MM.1S (cell line): ENCODE results near the gene KCNQ5.

Experiments
- CTCF ChIP-seq: fragments of 300-600 bp; sonication (generic); IDR thresholded peaks from 2 replicates; pipeline ENCODE4 v1.5.1; 2016; ENCODE audit warnings: antibody characterized with exemption, low read length, mixed read lengths
- EZH2 ChIP-seq: fragments of 300-600 bp; sonication (generic); optimal IDR thresholded peaks from 2 replicates; pipeline ENCODE3; 2017; ENCODE audit warnings: low read depth, mild to moderate bottlenecking, antibody characterized with exemption, low read length, mixed read lengths
- EZH2phosphoT487 ChIP-seq: fragments of 300-600 bp; sonication (generic); IDR thresholded peaks from 2 replicates; pipeline ENCODE4 v1.6.1; 2018; ENCODE audit warnings: antibody characterized with exemption, low read length

- TF ChIP-seq CTCF (no peak), EZH2 (no peak), EZH2phosphoT487 (no peak)
These were observed 188.9 kb downstream of the KCNQ5 start for GRCh38 chr6:72810571-72811280.
